HCT116 (cell line): ENCODE results near the gene STK32C. TPM values are rescaled to one million over a fixed set of nuclear protein-coding genes. Genes with fewer than 3 reads are reported as not detected.
A peak's percentile ranks its signal among the peaks of the same experiment; 100 is the strongest.
"Not testable (repeated sequence)": the region's sequence is repeated elsewhere in the genome, so short reads cannot be mapped to it uniquely, and the experiment has no call there.

Experiments used
- ATAC-seq: fragments of 200-7000 bp; cut with Tn5 transposase; 2 replicates; pipeline ENCODE4 v1.9.1; 2020; ENCODE audit warnings: mild to moderate bottlenecking, moderate library complexity
- BruUV-seq: library from RNA; stranded (reverse); fragments of 400-500 nt; replicated peaks from 2 replicates; lab custom pipeline; 2021; lab: Mats Ljungman, UMichigan
- CTCF ChIA-PET: fragments of 300-600 bp; sonication (Branson Sonifier 250); formaldehyde crosslinking; loops from one replicate; lab custom pipeline; 2021; ENCODE audit warnings: antibody characterized with exemption; lab: Charles Lee
- POLR2A ChIA-PET: fragments of 300-600, 350-600 bp; sonication (Branson Sonifier 250); formaldehyde crosslinking; loops from one replicate; lab custom pipeline; 2021; ENCODE audit warnings: antibody characterized with exemption; lab: Charles Lee
- RAD21 ChIA-PET, 2 experiments: fragments of 300-600 bp; sonication (Branson Sonifier 250); formaldehyde crosslinking; loops; one replicate each; lab custom pipeline; 2023; ENCODE audit warnings: low total read pairs in 2 of 2; ENCODE audit not compliant: uncharacterized antibody in 2 of 2, unreplicated experiment in 2 of 2, low non-redundant PET in 1 of 2; lab: Charles Lee
- DNase-seq: peaks from one replicate; pipeline ENCODE4 v3.0.0-alpha.2; 2010; ENCODE audit warnings: low read depth, low spot score
- H2AFZ ChIP-seq: fragments of 200-600 bp; shearing (Covaris generic), sonication (generic); 2 replicates; pipeline ENCODE4 v1.6.1; 2017; ENCODE audit warnings: low read depth, mixed run types, mixed read lengths, antibody characterized with exemption, low read length; ENCODE audit not compliant: poor library complexity, severe bottlenecking
- H3K27ac ChIP-seq: 2 replicates; pipeline ENCODE4 v1.5.1; 2012; ENCODE audit warnings: low read depth, low read length
- H3K27me3 ChIP-seq: fragments of 200-600 bp; sonication (generic); 2 replicates; pipeline ENCODE4 v1.6.1; 2016; ENCODE audit warnings: mixed run types, low read length, mixed read lengths; ENCODE audit not compliant: insufficient read depth
- H3K36me3 ChIP-seq, 2 experiments: fragments of 200-500 bp in 1 of 2; fragments of 200-600 bp in 1 of 2; sonication (Bioruptor generic) in 1 of 2; sonication (generic) in 1 of 2; 2 replicates each; pipeline versions ENCODE4 v1.5.1 to v1.6.1; 2014 to 2016; ENCODE audit warnings: low read length in 2 of 2, inconsistent platforms in 1 of 2, mixed read lengths in 1 of 2, mixed run types in 1 of 2; ENCODE audit not compliant: insufficient read depth in 2 of 2, control insufficient read depth in 1 of 2
- H3K4me1 ChIP-seq, 2 experiments: fragments of 200-600 bp in 1 of 2; sonication (generic) in 1 of 2; 2 replicates each; pipeline versions ENCODE4 v1.5.1 to v1.6.1; 2012 to 2017; ENCODE audit warnings: low read length in 2 of 2, inconsistent platforms in 1 of 2, mild to moderate bottlenecking in 1 of 2, mixed read lengths in 1 of 2, mixed run types in 1 of 2, moderate library complexity in 1 of 2; ENCODE audit not compliant: insufficient read depth in 2 of 2, control insufficient read depth in 1 of 2
- H3K4me2 ChIP-seq: fragments of 200-600 bp; sonication (generic); 2 replicates; pipeline ENCODE4 v1.6.1; 2017; ENCODE audit warnings: mixed run types, low read length, mixed read lengths
- H3K4me3 ChIP-seq, 2 experiments: fragments of 200-600 bp in 1 of 2; sonication (generic) in 1 of 2; replicated peaks in 1 of 2; 2 replicates each; pipeline ENCODE4 v1.5.1; 2011 to 2016; ENCODE audit warnings: low read length in 2 of 2, control low read depth in 1 of 2, low read depth in 1 of 2, mild to moderate bottlenecking in 1 of 2, mixed read lengths in 1 of 2, mixed run types in 1 of 2
- H3K79me2 ChIP-seq: fragments of 200-600 bp; sonication (generic); 2 replicates; pipeline ENCODE4 v1.6.1; 2017; ENCODE audit warnings: mild to moderate bottlenecking, mixed run types, low read length, moderate library complexity, mixed read lengths; ENCODE audit not compliant: insufficient read depth
- H3K9ac ChIP-seq: fragments of 200-600 bp; sonication (generic); 2 replicates; pipeline ENCODE4 v1.6.1; 2016; ENCODE audit warnings: low read length, mixed read lengths
- H3K9me2 ChIP-seq: fragments of 200-600 bp; sonication (generic), shearing (Covaris generic); 2 replicates; pipeline ENCODE4 v1.6.1; 2017; ENCODE audit warnings: mixed run types, mild to moderate bottlenecking, moderate library complexity; ENCODE audit not compliant: insufficient read depth
- H3K9me3 ChIP-seq, 2 experiments: fragments of 200-500 bp in 1 of 2; fragments of 200-600 bp in 1 of 2; sonication (Bioruptor generic) in 1 of 2; sonication (generic) in 1 of 2; 2 replicates each; pipeline ENCODE4 v1.6.1; 2014 to 2017; ENCODE audit warnings: low read length in 2 of 2, mixed read lengths in 2 of 2, inconsistent platforms in 1 of 2, low read depth in 1 of 2, mild to moderate bottlenecking in 1 of 2, mixed run types in 1 of 2, moderate library complexity in 1 of 2; ENCODE audit not compliant: control insufficient read depth in 1 of 2, insufficient read depth in 1 of 2
- H4K20me1 ChIP-seq: fragments of 200-600 bp; sonication (generic), shearing (Covaris generic); 2 replicates; pipeline ENCODE4 v1.6.1; 2017; ENCODE audit warnings: mixed run types, mild to moderate bottlenecking, moderate library complexity; ENCODE audit not compliant: insufficient read depth
- CBX3 ChIP-seq: IDR thresholded peaks from 2 replicates; pipeline ENCODE4 v1.6.1; 2012; ENCODE audit warnings: low read depth
- ELF1 ChIP-seq: IDR thresholded peaks from 2 replicates; pipeline ENCODE4 v1.6.1; 2012; ENCODE audit warnings: low read depth, borderline replicate concordance
- EZH2phosphoT487 ChIP-seq: fragments of 200-600 bp; IDR thresholded peaks from 2 replicates; pipeline ENCODE4 v1.6.1; 2018; ENCODE audit warnings: antibody characterized with exemption, borderline replicate concordance
- FOSL1 ChIP-seq: IDR thresholded peaks from 2 replicates; pipeline ENCODE4 v1.6.1; 2012; ENCODE audit warnings: low read depth
- POLR2A ChIP-seq: IDR thresholded peaks from 2 replicates; pipeline ENCODE4 v1.7.0; 2011; ENCODE audit warnings: borderline replicate concordance; ENCODE audit not compliant: insufficient read depth, insufficient read length; ENCODE audit errors: extremely low read depth
- REST ChIP-seq: IDR thresholded peaks from 2 replicates; pipeline ENCODE4 v1.6.1; 2012; ENCODE audit warnings: low read depth
- SIN3A ChIP-seq: IDR thresholded peaks from 2 replicates; pipeline ENCODE4 v1.6.1; 2012; ENCODE audit warnings: low read depth
- SP1 ChIP-seq: IDR thresholded peaks from 2 replicates; pipeline ENCODE4 v1.6.1; 2012; ENCODE audit warnings: low read depth
- ZFX ChIP-seq: fragments of 450-650 bp; IDR thresholded peaks from 2 replicates; pipeline ENCODE4 v1.6.1; 2017
- intact Hi-C: fragments of 100-400 bp; cut with micrococcal nuclease; formaldehyde crosslinking; loops from 2 replicates; pipeline ENCODE4 v1.10.0; 2022
- total RNA-seq: library from RNA; stranded (reverse); gene quantifications from one replicate; pipeline ENCODE4 v1.2.1, GENCODE V29; 2021; ENCODE audit not compliant: unreplicated experiment
- TF ChIP-seq, protein P1 (sequence below): IDR thresholded peaks from 2 replicates; pipeline ENCODE4 v1.6.1; 2012

Gene STK32C
- total RNA-seq, 1 experiment from 2014 or later: 29.7 TPM

- TF ChIP-seq POLR2A: no peak
- no peak for TF ChIP-seq ZFX
- no peak for TF ChIP-seq CBX3
- no peak for TF ChIP-seq EZH2phosphoT487
- peak; percentile 57 for TF ChIP-seq FOSL1
- no peak for TF ChIP-seq SIN3A
- TF ChIP-seq REST: no peak
- no peak for TF ChIP-seq ELF1
- peak; percentile 46 for TF ChIP-seq SP1
- TF ChIP-seq, protein P1, sequence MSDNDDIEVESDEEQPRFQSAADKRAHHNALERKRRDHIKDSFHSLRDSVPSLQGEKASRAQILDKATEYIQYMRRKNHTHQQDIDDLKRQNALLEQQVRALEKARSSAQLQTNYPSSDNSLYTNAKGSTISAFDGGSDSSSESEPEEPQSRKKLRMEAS: peak; percentile 54
These were observed 12.3 kb upstream of the STK32C start (continued) for GRCh38 chr10:132319853-132320653.

GRCh38 chr10:132317477-132317876 is 9.7 kb upstream of the STK32C start:
- not testable (repeated sequence) for H2AFZ ChIP-seq, BruUV-seq

More at GRCh38 chr10:132317477-132317876, 9.7 kb upstream of the STK32C start:
- H3K9me2 ChIP-seq, H3K27ac ChIP-seq, RAD21 ChIA-PET, H3K4me3 ChIP-seq, ATAC-seq, H3K9me3 ChIP-seq, H4K20me1 ChIP-seq, H3K79me2 ChIP-seq, H3K4me2 ChIP-seq, H3K36me3 ChIP-seq, DNase-seq, intact Hi-C loops, H3K27me3 ChIP-seq, H3K9ac ChIP-seq, POLR2A ChIA-PET: not testable (repeated sequence)
- peaks cover 11 to 23% of the 10 kb centered on the region in 2 experiments for H3K4me1 ChIP-seq
- CTCF ChIA-PET: interaction anchor here (0.6 kb wide), 1 partner anchor 13 kb away, joined by 3 read pairs; no protein-coding TSS in a partner anchor
